ENCODE results near the gene DIPK1B. TPM values are rescaled to one million over a fixed set of nuclear protein-coding genes. Genes with fewer than 3 reads are reported as not detected.

The DIPK1B gene
- polyA plus RNA-seq, 1 of the 3 experiments (the other 2 are of a cell fraction): 24.5 TPM

GRCh38 chr9:136717399-136717798, 5.0 kb downstream of the DIPK1B start:
- no peak for DNase-seq
- peaks cover 0 to 21% of the 10 kb centered on the region in 2 experiments; a peak in 1 of 4 replicates for H3K4me1 ChIP-seq (ENCODE audit: control insufficient read depth in 1 of 2, insufficient read depth in 2 of 2, low read depth in 1 of 2, low read length in 1 of 2)

GRCh38 chr9:136718345-136719194, 6.2 kb downstream of the DIPK1B start:
- POLR2A ChIA-PET: interaction anchor here (0.6 to 1.3 kb wide), 2 partner anchors 9 to 74 kb away, joined by 3 to 8 read pairs; no protein-coding TSS in a partner anchor
- Histone ChIP-seq H3K4me2 (no peak overlapping the region), H3F3A (replicated peaks; ENCODE audit: insufficient read depth) (peaks cover under 1% of the 10 kb centered on the region), H2AFZ (ENCODE audit: low read depth) (no peak overlapping the region), H3K4me1 (ENCODE audit: control insufficient read depth in 1 of 2, insufficient read depth in 2 of 2, low read depth in 1 of 2, low read length in 1 of 2) (peaks cover 0 to 17% of the 10 kb centered on the region in 2 experiments; a peak in 1 of 4 replicates), H4K20me1 (ENCODE audit: insufficient read depth) (peaks cover 28% of the 10 kb centered on the region), H3K27ac (ENCODE audit: low read depth in 2 of 2, low read length in 1 of 2) (no peak overlapping the region), H3K79me2 (ENCODE audit: insufficient read depth) (no peaks in the 10 kb centered on the region), H3K27me3 (ENCODE audit: insufficient read depth) (no peaks in the 10 kb centered on the region), H3K9me2 (no peaks in the 10 kb centered on the region), H3K36me3 (replicated peaks in 1 of 2; ENCODE audit: control insufficient read depth in 1 of 2, insufficient read depth in 2 of 2, low read length in 1 of 2) (peaks cover 0 to 16% of the 10 kb centered on the region in 2 experiments), H3K9me3 (no peaks in the 10 kb centered on the region), H3K4me3 (ENCODE audit: low read depth in 2 of 2, low read length in 1 of 2) (no peak overlapping the region), H3K9ac (no peak overlapping the region)
- DNase-seq: no peak
- TF ChIP-seq SMC3 (IDR thresholded peaks at IDR 0.05; ENCODE audit: low read depth, low read length) (no peak), TEAD4 (IDR thresholded peaks at IDR 0.05; ENCODE audit: borderline replicate concordance, insufficient read depth) (no peak), SIN3A (IDR thresholded peaks at IDR 0.05; ENCODE audit: borderline replicate concordance, low read depth, low read length) (no peak), PBX3 (IDR thresholded peaks at IDR 0.05) (no peak), MXI1 (IDR thresholded peaks at IDR 0.05; ENCODE audit: low read depth, low read length) (no peak), YY1 (IDR thresholded peaks at IDR 0.05; ENCODE audit: low read depth) (no peak), IRF3 (IDR thresholded peaks at IDR 0.05; ENCODE audit: low read depth, low read length) (no peak), NRF1 (IDR thresholded peaks at IDR 0.05; ENCODE audit: low read depth, low read length) (no peak), RCOR1 (IDR thresholded peaks at IDR 0.05; ENCODE audit: low read length) (no peak), NFIC (IDR thresholded peaks at IDR 0.05; ENCODE audit: borderline replicate concordance) (no peak), POLR2AphosphoS5 (IDR thresholded peaks at IDR 0.05; ENCODE audit: low read depth, low read length) (no peak), CTCF (IDR thresholded peaks at IDR 0.05) (no peak)
- 87% methylated on average over 11 of the region's 20 CpGs for WGBS (ENCODE audit: low lambda C conversion rate)
- CTCF ChIA-PET: interaction anchor here (0.6 to 8.4 kb wide), 4 partner anchors 9 to 251 kb away, joined by 3 to 99 read pairs (median 4); partner anchors contain the start of gene LCN8

More at GRCh38 chr9:136717399-136717798, 5.0 kb downstream of the DIPK1B start:
- POLR2A ChIA-PET: interaction anchor here (0.6 kb wide), 1 partner anchor 10 kb away, joined by 4 read pairs; no protein-coding TSS in a partner anchor
- Histone ChIP-seq H3K79me2 (ENCODE audit: insufficient read depth) (no peaks in the 10 kb centered on the region), H3K9ac (no peak overlapping the region), H3F3A (replicated peaks; ENCODE audit: insufficient read depth) (no peaks in the 10 kb centered on the region), H3K27me3 (ENCODE audit: insufficient read depth) (no peaks in the 10 kb centered on the region), H3K9me2 (no peaks in the 10 kb centered on the region), H3K4me2 (no peak overlapping the region), H3K4me3 (ENCODE audit: low read depth in 2 of 2, low read length in 1 of 2) (no peak overlapping the region), H2AFZ (ENCODE audit: low read depth) (no peak overlapping the region), H3K9me3 (no peaks in the 10 kb centered on the region), H4K20me1 (ENCODE audit: insufficient read depth) (peaks cover 17% of the 10 kb centered on the region), H3K27ac (ENCODE audit: low read depth in 2 of 2, low read length in 1 of 2) (no peak overlapping the region), H3K36me3 (replicated peaks in 1 of 2; ENCODE audit: control insufficient read depth in 1 of 2, insufficient read depth in 2 of 2, low read length in 1 of 2) (peaks cover 0 to 9% of the 10 kb centered on the region in 2 experiments)
- CTCF ChIA-PET: interaction anchor here (1.4 to 8.4 kb wide), 2 partner anchors 11 to 49 kb away, joined by 4 to 99 read pairs; no protein-coding TSS in a partner anchor
- TF ChIP-seq EZH2phosphoT487 (IDR thresholded peaks at IDR 0.05; ENCODE audit: borderline replicate concordance, low read depth) (no peak), RXRA (IDR thresholded peaks at IDR 0.05; ENCODE audit: borderline replicate concordance, low read depth) (no peak), MXI1 (IDR thresholded peaks at IDR 0.05; ENCODE audit: low read depth, low read length) (no peak), TCF12 (IDR thresholded peaks at IDR 0.05) (no peak), CHD2 (IDR thresholded peaks at IDR 0.05; ENCODE audit: low read length, partially characterized antibody) (no peak), PBX3 (IDR thresholded peaks at IDR 0.05) (no peak), NRF1 (IDR thresholded peaks at IDR 0.05; ENCODE audit: low read depth, low read length) (no peak)
- 90% methylated on average over 2 of the region's 16 CpGs for WGBS (ENCODE audit: low lambda C conversion rate)

All from SK-N-SH (cell line).